Suprapubic skin (tissue), 4 donors: ENCODE data around the gene TMEM135.

ENCODE experiments used
- CTCF ChIP-seq, 2 donors: fragments of 200-600 bp in 1 of 2; fragments of 450-650 bp in 1 of 2; sonication (generic) in 1 of 2; IDR thresholded peaks; one replicate each; pipeline ENCODE4 v1.5.1; 2016 to 2019; ENCODE audit warnings: antibody characterized with exemption in 2 of 2, mild to moderate bottlenecking in 1 of 2, moderate library complexity in 1 of 2
- POLR2A ChIP-seq, 2 donors: fragments of 450-650 bp; IDR thresholded peaks; one replicate each; pipeline ENCODE4 v1.6.1; 2017; ENCODE audit warnings: antibody characterized with exemption in 2 of 2, mild to moderate bottlenecking in 2 of 2, moderate library complexity in 2 of 2
- POLR2AphosphoS5 ChIP-seq, 3 donors: sonication (generic); formaldehyde crosslinking; IDR thresholded peaks; one replicate each; pipeline ENCODE4 v1.6.1; 2017; ENCODE audit warnings: antibody characterized with exemption in 3 of 3

GRCh38 chr11:86988351-86988881 lies 49.3 kb upstream of the TMEM135 start:
- TF ChIP-seq POLR2A (IDR thresholded peaks at IDR 0.05) (no peak), CTCF (IDR thresholded peaks at IDR 0.05) (no peak), POLR2AphosphoS5 (IDR thresholded peaks at IDR 0.05) (no peak)
